Measurements from ENCODE around the gene NSFL1C.

The NSFL1C gene

GRCh38 chr20:1462001-1462400, 4.6 kb downstream of the NSFL1C start:
- no peak for TF ChIP-seq CTCF (IDR thresholded peaks at IDR 0.05; ENCODE audit: borderline replicate concordance, control extremely low read depth, extremely low read depth, insufficient read depth, missing control alignments)
- in situ Hi-C loops (cut with MboI; ENCODE audit: low sequenced_read_pairs, unreplicated experiment), result no loop called here
- no peak for DNase-seq (ENCODE audit: low spot score)

- no peak for DNase-seq (ENCODE audit: low spot score)
- in situ Hi-C loops (cut with MboI; ENCODE audit: low sequenced_read_pairs, unreplicated experiment), result no loop called here
- TF ChIP-seq CTCF (IDR thresholded peaks at IDR 0.05; ENCODE audit: borderline replicate concordance, control extremely low read depth, extremely low read depth, insufficient read depth, missing control alignments), result no peak
Observed at GRCh38 chr20:1460275-1460674, 6.4 kb downstream of the NSFL1C start.

GRCh38 chr20:1457992-1458391, 8.7 kb downstream of the NSFL1C start:
- in situ Hi-C loops (cut with MboI; ENCODE audit: low sequenced_read_pairs, unreplicated experiment), result no loop called here
- no peak for DNase-seq (ENCODE audit: low spot score)
- TF ChIP-seq CTCF (IDR thresholded peaks at IDR 0.05; ENCODE audit: borderline replicate concordance, control extremely low read depth, extremely low read depth, insufficient read depth, missing control alignments), result no peak

- DNase-seq (ENCODE audit: low spot score), result no peak
- no peak for TF ChIP-seq CTCF (IDR thresholded peaks at IDR 0.05; ENCODE audit: borderline replicate concordance, control extremely low read depth, extremely low read depth, insufficient read depth, missing control alignments)
- in situ Hi-C loops (cut with MboI; ENCODE audit: low sequenced_read_pairs, unreplicated experiment), result no loop called here
Observed at GRCh38 chr20:1456300-1456699, 10.3 kb downstream of the NSFL1C start.

- in situ Hi-C loops (cut with MboI; ENCODE audit: low sequenced_read_pairs, unreplicated experiment), result no loop called here
- no peak for DNase-seq (ENCODE audit: low spot score)
- TF ChIP-seq CTCF (IDR thresholded peaks at IDR 0.05; ENCODE audit: borderline replicate concordance, control extremely low read depth, extremely low read depth, insufficient read depth, missing control alignments), result no peak
Observed at GRCh38 chr20:1450926-1451491, 15.6 kb downstream of the NSFL1C start.

GRCh38 chr20:1449370-1449769, 17.3 kb downstream of the NSFL1C start:
- in situ Hi-C loops (cut with MboI; ENCODE audit: low sequenced_read_pairs, unreplicated experiment), result loop anchor here (10.0 kb wide), 1 partner anchor 135 kb away; no protein-coding TSS in a partner anchor
- DNase-seq (ENCODE audit: low spot score), result no peak
- TF ChIP-seq CTCF (IDR thresholded peaks at IDR 0.05; ENCODE audit: borderline replicate concordance, control extremely low read depth, extremely low read depth, insufficient read depth, missing control alignments), result no peak

Measured in GM13976 (cell line).